Measurements from ENCODE around the gene U2SURP. TPM values are rescaled to one million over a fixed set of nuclear protein-coding genes. Genes with fewer than 3 reads are reported as not detected.
A peak's percentile ranks its signal among the peaks of the same experiment; 100 is the strongest.
"Not testable (repeated sequence)": the region's sequence is repeated elsewhere in the genome, so short reads cannot be mapped to it uniquely, and the experiment has no call there.

Gene U2SURP
- total RNA-seq, 6 experiments from 2014 or later, result 19.1 to 34.5 (median 26.9) TPM

- Histone ChIP-seq H3K9me3 (no peaks in the 10 kb centered on the region), H3K4me1 (no peaks in the 10 kb centered on the region), H3K27me3 (no peaks in the 10 kb centered on the region), H3K36me3 (peaks cover 0 to 63% (median 21%) of the 10 kb centered on the region in 4 donors), H3K4me3 (no peak overlapping the region), H3K27ac (no peak overlapping the region)
- peak in 3 of 4 donors; percentile 33 to 49 (median 44) for ATAC-seq
- TF ChIP-seq, protein P1, sequence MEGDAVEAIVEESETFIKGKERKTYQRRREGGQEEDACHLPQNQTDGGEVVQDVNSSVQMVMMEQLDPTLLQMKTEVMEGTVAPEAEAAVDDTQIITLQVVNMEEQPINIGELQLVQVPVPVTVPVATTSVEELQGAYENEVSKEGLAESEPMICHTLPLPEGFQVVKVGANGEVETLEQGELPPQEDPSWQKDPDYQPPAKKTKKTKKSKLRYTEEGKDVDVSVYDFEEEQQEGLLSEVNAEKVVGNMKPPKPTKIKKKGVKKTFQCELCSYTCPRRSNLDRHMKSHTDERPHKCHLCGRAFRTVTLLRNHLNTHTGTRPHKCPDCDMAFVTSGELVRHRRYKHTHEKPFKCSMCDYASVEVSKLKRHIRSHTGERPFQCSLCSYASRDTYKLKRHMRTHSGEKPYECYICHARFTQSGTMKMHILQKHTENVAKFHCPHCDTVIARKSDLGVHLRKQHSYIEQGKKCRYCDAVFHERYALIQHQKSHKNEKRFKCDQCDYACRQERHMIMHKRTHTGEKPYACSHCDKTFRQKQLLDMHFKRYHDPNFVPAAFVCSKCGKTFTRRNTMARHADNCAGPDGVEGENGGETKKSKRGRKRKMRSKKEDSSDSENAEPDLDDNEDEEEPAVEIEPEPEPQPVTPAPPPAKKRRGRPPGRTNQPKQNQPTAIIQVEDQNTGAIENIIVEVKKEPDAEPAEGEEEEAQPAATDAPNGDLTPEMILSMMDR (IDR thresholded peaks at IDR 0.05), result peak; percentile 47 to 63 (median 60)
- TF ChIP-seq POLR2A (IDR thresholded peaks at IDR 0.05), result no peak
- intact Hi-C loops (cut with DNase I), result no loop called here
- DNase-seq, result no peak
- WGBS (ENCODE audit: insufficient coverage, low coverage, low lambda C conversion rate, missing lambda C conversion rate), result 80% methylated on average over 3 of the region's 3 CpGs
Measured at GRCh38 chr3:143016321-143016972, 15.1 kb downstream of the U2SURP start.

DNA sequence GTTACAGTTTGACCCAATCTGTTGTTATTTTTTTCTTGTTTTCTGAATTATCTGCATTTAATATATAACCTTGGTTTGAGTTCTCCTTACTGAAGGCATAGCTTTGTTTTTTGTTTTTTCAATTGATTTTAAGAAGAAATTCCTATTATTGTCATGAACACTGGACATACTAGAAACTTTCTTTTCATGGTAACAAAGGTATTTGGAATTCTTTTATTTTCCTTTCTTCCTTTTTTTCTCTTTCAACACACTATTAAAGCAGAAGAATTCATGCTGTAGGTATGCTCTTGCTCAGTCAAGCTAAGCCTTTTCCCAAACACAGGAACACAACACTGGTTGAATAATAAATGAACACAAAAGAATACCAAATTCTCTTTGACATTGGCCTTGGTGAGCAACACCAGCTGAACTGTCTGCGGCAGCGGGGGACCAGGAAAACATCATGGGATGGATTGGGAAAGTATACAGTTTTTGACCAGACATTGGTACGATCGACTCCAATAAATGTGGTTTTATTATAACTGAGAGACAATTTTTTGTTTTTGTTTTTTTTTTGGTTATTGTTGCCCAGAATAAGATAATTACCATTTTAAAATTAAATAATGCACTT lies 23.1 kb downstream of the U2SURP start:
- no peaks in the 10 kb centered on the region for H3K27me3 ChIP-seq
- DNase-seq (no peak), ATAC-seq (no peak)
- H3K4me3 ChIP-seq, result no peak overlapping the region
- H3K4me1 ChIP-seq, result no peaks in the 10 kb centered on the region
- WGBS (ENCODE audit: insufficient coverage, low coverage, low lambda C conversion rate, missing lambda C conversion rate), result 90% methylated on average over 4 of the region's 4 CpGs
- H3K36me3 ChIP-seq, result peaks cover 0 to 78% (median 34%) of the 10 kb centered on the region in 4 donors
- TF ChIP-seq, protein P1 (IDR thresholded peaks at IDR 0.05), result no peak
- TF ChIP-seq POLR2A (IDR thresholded peaks at IDR 0.05), result no peak
- no peak overlapping the region for H3K27ac ChIP-seq
- H3K9me3 ChIP-seq, result no peaks in the 10 kb centered on the region
- intact Hi-C loops (cut with DNase I), result no loop called here

DNA sequence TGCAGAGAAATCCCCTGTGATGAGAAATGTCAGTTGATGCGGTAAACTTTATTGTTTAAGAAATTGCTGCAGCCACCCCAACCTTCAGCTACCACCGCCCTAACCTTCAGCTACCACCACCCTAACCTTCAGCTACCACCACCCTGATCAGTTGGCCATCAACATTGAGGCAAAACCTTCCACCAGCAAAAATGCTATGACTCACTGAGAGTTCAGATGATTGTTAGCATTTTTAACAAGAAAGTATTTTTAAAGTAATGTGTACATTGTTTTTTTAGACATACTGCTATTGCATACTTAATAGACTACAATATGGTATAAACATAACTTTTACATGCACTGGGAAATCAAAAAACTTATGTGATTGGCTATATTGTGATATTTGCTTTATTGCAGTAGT lies 30.0 kb downstream of the U2SURP start:
- H3K27ac ChIP-seq, result no peak overlapping the region
- TF ChIP-seq POLR2A (IDR thresholded peaks at IDR 0.05), result no peak
- TF ChIP-seq, protein P1 (IDR thresholded peaks at IDR 0.05), result no peak
- H3K9me3 ChIP-seq, result no peaks in the 10 kb centered on the region
- H3K27me3 ChIP-seq, result no peaks in the 10 kb centered on the region
- DNase-seq, result no peak
- H3K4me3 ChIP-seq, result no peak overlapping the region
- H3K36me3 ChIP-seq, result peaks cover 0 to 38% (median 11%) of the 10 kb centered on the region in 4 donors
- 100% methylated on average over 2 of the region's 2 CpGs for WGBS (ENCODE audit: insufficient coverage, low coverage, low lambda C conversion rate, missing lambda C conversion rate)
- ATAC-seq, result no peak
- intact Hi-C loops (cut with DNase I), result no loop called here
- H3K4me1 ChIP-seq, result no peaks in the 10 kb centered on the region

- 97% methylated on average over 4 of the region's 4 CpGs for WGBS (ENCODE audit: insufficient coverage, low coverage, low lambda C conversion rate, missing lambda C conversion rate)
- H3K27me3 ChIP-seq; H3K4me1 ChIP-seq; H3K4me3 ChIP-seq; H3K27ac ChIP-seq; H3K9me3 ChIP-seq; DNase-seq; ATAC-seq; intact Hi-C loops (cut with DNase I): not testable (repeated sequence)
- peaks cover 0 to 43% (median 12%) of the 10 kb centered on the region in 4 donors for H3K36me3 ChIP-seq
Measured at GRCh38 chr3:143031796-143032387, 30.5 kb downstream of the U2SURP start.

Data from right lobe of liver (tissue), 6 donors.